Keratinocyte (primary cell): ENCODE data around the gene GRK6. TPM values are rescaled to one million over a fixed set of nuclear protein-coding genes. Genes with fewer than 3 reads are reported as not detected.

Experiments used
- DNase-seq: peaks from one replicate; pipeline ENCODE4 v3.0.0-alpha.2; 2011; ENCODE audit warnings: low read depth, missing footprints, low spot score
- FAIRE-seq: peaks from 2 replicates; lab custom pipeline; 2011; peaks lifted over from hg19 to GRCh38; lab: Jason Lieb, UNC
- H2AFZ ChIP-seq: 2 replicates; pipeline ENCODE4 v1.6.0; 2012; ENCODE audit warnings: low read length, control low read depth, inconsistent platforms; ENCODE audit not compliant: control insufficient read depth
- H3K27ac ChIP-seq: 2 replicates; pipeline ENCODE4 v1.5.1; 2011; ENCODE audit warnings: low read length; ENCODE audit not compliant: control insufficient read depth, insufficient read depth
- H3K27me3 ChIP-seq: 3 replicates; pipeline ENCODE4 v1.6.0; 2011; ENCODE audit warnings: low read length; ENCODE audit not compliant: control insufficient read depth, insufficient read depth; ENCODE audit errors: extremely low read depth
- H3K36me3 ChIP-seq, 2 experiments: 2 replicates in 1 of 2; 3 replicates in 1 of 2; pipeline ENCODE4 v1.5.1; 2011; ENCODE audit warnings: low read length in 2 of 2, mild to moderate bottlenecking in 1 of 2; ENCODE audit not compliant: control insufficient read depth in 2 of 2, insufficient read depth in 2 of 2; ENCODE audit errors: extremely low read depth in 1 of 2
- H3K4me1 ChIP-seq: 3 replicates; pipeline ENCODE4 v1.5.1; 2011; ENCODE audit warnings: low read length; ENCODE audit not compliant: control insufficient read depth, insufficient read depth; ENCODE audit errors: extremely low read depth
- H3K4me2 ChIP-seq: 3 replicates; pipeline ENCODE4 v1.6.0; 2011; ENCODE audit warnings: low read depth, low read length; ENCODE audit not compliant: control insufficient read depth, insufficient read depth; ENCODE audit errors: extremely low read depth
- H3K4me3 ChIP-seq, 3 experiments: fragments of 200-600 bp in 1 of 3; sonication (generic) in 1 of 3; 2 replicates in 2 of 3; 3 replicates in 1 of 3; pipeline ENCODE4 v1.5.1; 2011 to 2016; ENCODE audit warnings: low read length in 3 of 3, mild to moderate bottlenecking in 3 of 3, control low read depth in 2 of 3, inconsistent platforms in 1 of 3, low read depth in 1 of 3, mixed read lengths in 1 of 3, mixed run types in 1 of 3, moderate library complexity in 1 of 3; ENCODE audit not compliant: control insufficient read depth in 2 of 3, insufficient read depth in 2 of 3; ENCODE audit errors: extremely low read depth in 1 of 3
- H3K79me2 ChIP-seq: 2 replicates; pipeline ENCODE4 v1.6.0; 2012; ENCODE audit warnings: low read length; ENCODE audit not compliant: control insufficient read depth, insufficient read depth
- H3K9ac ChIP-seq: 3 replicates; pipeline ENCODE4 v1.6.0; 2011; ENCODE audit warnings: low read length; ENCODE audit not compliant: control insufficient read depth, insufficient read depth; ENCODE audit errors: extremely low read depth
- H3K9me1 ChIP-seq: 3 replicates; pipeline ENCODE4 v1.6.0; 2011; ENCODE audit warnings: low read length; ENCODE audit not compliant: control insufficient read depth, insufficient read depth; ENCODE audit errors: extremely low read depth
- H3K9me3 ChIP-seq: 2 replicates; pipeline ENCODE4 v1.5.1; 2012; ENCODE audit warnings: low read depth, low read length; ENCODE audit not compliant: control insufficient read depth
- H4K20me1 ChIP-seq: 3 replicates; pipeline ENCODE4 v1.6.0; 2011; ENCODE audit warnings: low read length; ENCODE audit not compliant: control insufficient read depth, insufficient read depth; ENCODE audit errors: extremely low read depth
- CTCF ChIP-seq, 3 experiments: IDR thresholded peaks in 1 of 3; conservative IDR thresholded peaks in 1 of 3; optimal IDR thresholded peaks in 1 of 3; 2 replicates in 2 of 3; 3 replicates in 1 of 3; pipeline versions ENCODE3 to v1.5.1; 2011; ENCODE audit warnings: low read length in 3 of 3, mild to moderate bottlenecking in 3 of 3, moderate library complexity in 2 of 3, control low read depth in 1 of 3, inconsistent platforms in 1 of 3; ENCODE audit not compliant: insufficient read depth in 2 of 3; ENCODE audit errors: extremely low read depth in 1 of 3
- EZH2 ChIP-seq: IDR thresholded peaks from one replicate; pipeline ENCODE4 v1.6.1; 2012; ENCODE audit warnings: inconsistent platforms, mild to moderate bottlenecking, low read length, moderate library complexity
- dilution Hi-C: fragments of 300-500 bp; cut with MboI; formaldehyde crosslinking; loops from one replicate; pipeline ENCODE4 v1.7.0; 2020; ENCODE audit warnings: low sequenced_read_pairs; ENCODE audit not compliant: extremely low pct_ligation_motif_present
- polyA plus RNA-seq, 5 experiments: library from polyadenylated mRNA; depleted of rRNA in 3 of 5; stranded (reverse) in 3 of 5; stranded (forward) in 1 of 5; unstranded in 1 of 5; fragments of >200 nt; gene quantifications; 1 replicate in 1 of 5; 2 replicates in 3 of 5; 3 replicates in 1 of 5; pipeline versions ENCODE4 v1.2.1 to v1.2.3, GENCODE V29; 2011 to 2012; ENCODE audit warnings: missing spikeins in 2 of 5, low read depth in 1 of 5, low replicate concordance in 1 of 5

The GRK6 gene
- polyA plus RNA-seq, 1 donor (not counting 4 experiments of a cell fraction or from before 2014, with no cell fraction given): 29.9 TPM

GRCh38 chr5:177429248-177430040 lies 3.0 kb downstream of the GRK6 start:
- DNase-seq (no peak), FAIRE-seq (no peak)
- TF ChIP-seq EZH2 (no peak), CTCF (optimal IDR thresholded peaks at IDR 0.05 in 1 of 3, IDR thresholded peaks at IDR 0.05 in 1 of 3, conservative IDR thresholded peaks at IDR 0.05 in 1 of 3; ENCODE audit: extremely low read depth in 1 of 3, insufficient read depth in 2 of 3, low read length in 3 of 3) (no peak)
- H3K79me2 ChIP-seq: peaks cover 33% of the 10 kb centered on the region
- no peak overlapping the region for H3K9ac ChIP-seq
- peaks cover 73% of the 10 kb centered on the region for H3K4me1 ChIP-seq
- no peak overlapping the region for H3K4me3 ChIP-seq
- no peaks in the 10 kb centered on the region for H3K9me1 ChIP-seq
- H2AFZ ChIP-seq: no peak overlapping the region
- no peaks in the 10 kb centered on the region for H3K9me3 ChIP-seq
- dilution Hi-C loops: no loop called here
- no peaks in the 10 kb centered on the region for H3K27me3 ChIP-seq
- no peaks in the 10 kb centered on the region for H4K20me1 ChIP-seq
- H3K4me2 ChIP-seq: no peak overlapping the region
- H3K27ac ChIP-seq: no peak overlapping the region
- peaks cover 19 to 36% of the 10 kb centered on the region in 2 experiments for H3K36me3 ChIP-seq

GRCh38 chr5:177430140-177430951 lies 3.9 kb downstream of the GRK6 start:
- Histone ChIP-seq H3K4me3 (no peak overlapping the region), H3K27ac (peak overlapping the region; percentile 15), H4K20me1 (no peaks in the 10 kb centered on the region), H3K9ac (peak overlapping the region; percentile 60), H2AFZ (no peak overlapping the region), H3K4me1 (peaks cover 72% of the 10 kb centered on the region), H3K79me2 (peaks cover 33% of the 10 kb centered on the region), H3K36me3 (peaks cover 20 to 45% of the 10 kb centered on the region in 2 experiments), H3K4me2 (peak overlapping the region; percentile 56), H3K9me3 (no peaks in the 10 kb centered on the region), H3K27me3 (no peaks in the 10 kb centered on the region), H3K9me1 (no peaks in the 10 kb centered on the region)
- DNase-seq (no peak), FAIRE-seq (peak; percentile 74)
- TF ChIP-seq EZH2 (peak; percentile 43), CTCF (optimal IDR thresholded peaks at IDR 0.05 in 1 of 3, IDR thresholded peaks at IDR 0.05 in 1 of 3, conservative IDR thresholded peaks at IDR 0.05 in 1 of 3; ENCODE audit: extremely low read depth in 1 of 3, insufficient read depth in 2 of 3, low read length in 3 of 3) (peak in 1 of 3 experiments; percentile 7)
- dilution Hi-C loops: no loop called here
